ENCODE measurements around the gene LBH. TPM values are rescaled to one million over a fixed set of nuclear protein-coding genes. Genes with fewer than 3 reads are reported as not detected.

Gene LBH
- total RNA-seq, 4 donors from 2014 or later, result 104 to 206 (median 126) TPM

DNA sequence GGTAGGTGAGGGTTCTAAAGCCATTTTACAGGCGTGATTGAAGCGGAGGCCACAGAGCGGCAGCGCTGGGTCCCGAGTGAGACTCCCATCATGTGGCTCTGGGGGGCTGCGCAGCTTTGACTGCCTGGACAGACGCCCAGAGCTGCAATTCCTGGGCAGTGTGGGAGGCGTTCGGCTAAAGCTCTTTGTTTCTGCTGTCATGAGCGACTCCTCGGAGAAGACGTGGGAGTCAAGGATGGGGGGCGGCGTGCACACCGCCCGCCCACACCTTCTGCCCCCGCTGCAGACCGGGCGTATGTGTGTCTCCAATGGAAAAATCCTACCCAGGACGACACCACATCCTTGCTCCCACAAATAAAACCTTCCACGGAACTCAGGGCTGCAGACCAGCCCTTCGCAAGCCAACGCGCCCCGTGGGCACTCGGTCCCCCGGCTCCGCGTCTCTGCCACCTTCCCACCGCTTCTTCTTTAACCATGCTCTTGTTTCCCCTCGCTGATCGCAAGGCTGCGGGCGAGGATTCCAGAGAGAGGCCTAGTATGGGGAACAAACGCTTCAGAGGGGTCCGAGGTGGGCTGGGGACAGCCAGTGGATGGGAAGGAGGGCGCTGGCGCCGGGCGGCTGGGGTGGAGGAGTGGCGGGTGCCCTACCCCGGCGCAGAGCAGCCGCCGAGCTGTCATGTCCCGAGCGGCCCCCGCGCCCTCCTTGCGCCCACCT, 680 bp upstream of the LBH start:
- Histone ChIP-seq H3K36me3 (peaks cover 0 to 11% of the 10 kb centered on the region in 2 donors), H3K4me1 (peaks cover 35 to 44% of the 10 kb centered on the region in 2 donors), H3K27ac (peak overlapping the region; percentile 87 to 99 (median 96)), H3K27me3 (no peaks in the 10 kb centered on the region), H3K9me3 (no peaks in the 10 kb centered on the region), H3K4me3 (replicated peaks in 1 of 3) (peak overlapping the region; percentile 13 to 89 (median 86))
- intact Hi-C loops (cut with DNase I), result loop anchor here (10.0 kb wide), 1 partner anchor 114 kb away; no protein-coding TSS in a partner anchor
- 7 to 12% methylated on average over 36 to 39 of the region's 50 CpGs for WGBS, 2 donors
- TF ChIP-seq, protein P1, sequence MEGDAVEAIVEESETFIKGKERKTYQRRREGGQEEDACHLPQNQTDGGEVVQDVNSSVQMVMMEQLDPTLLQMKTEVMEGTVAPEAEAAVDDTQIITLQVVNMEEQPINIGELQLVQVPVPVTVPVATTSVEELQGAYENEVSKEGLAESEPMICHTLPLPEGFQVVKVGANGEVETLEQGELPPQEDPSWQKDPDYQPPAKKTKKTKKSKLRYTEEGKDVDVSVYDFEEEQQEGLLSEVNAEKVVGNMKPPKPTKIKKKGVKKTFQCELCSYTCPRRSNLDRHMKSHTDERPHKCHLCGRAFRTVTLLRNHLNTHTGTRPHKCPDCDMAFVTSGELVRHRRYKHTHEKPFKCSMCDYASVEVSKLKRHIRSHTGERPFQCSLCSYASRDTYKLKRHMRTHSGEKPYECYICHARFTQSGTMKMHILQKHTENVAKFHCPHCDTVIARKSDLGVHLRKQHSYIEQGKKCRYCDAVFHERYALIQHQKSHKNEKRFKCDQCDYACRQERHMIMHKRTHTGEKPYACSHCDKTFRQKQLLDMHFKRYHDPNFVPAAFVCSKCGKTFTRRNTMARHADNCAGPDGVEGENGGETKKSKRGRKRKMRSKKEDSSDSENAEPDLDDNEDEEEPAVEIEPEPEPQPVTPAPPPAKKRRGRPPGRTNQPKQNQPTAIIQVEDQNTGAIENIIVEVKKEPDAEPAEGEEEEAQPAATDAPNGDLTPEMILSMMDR (IDR thresholded peaks at IDR 0.05), result peak in 1 of 6 experiments; percentile 6
- no peak for TF ChIP-seq POLR2A (IDR thresholded peaks at IDR 0.05)
- DNase-seq, result peak; percentile 40 to 45

- intact Hi-C loops (cut with DNase I), result loop anchor here (10.0 kb wide), 1 partner anchor 113 kb away; no protein-coding TSS in a partner anchor
- H3K36me3 ChIP-seq, result peaks cover 4 to 16% of the 10 kb centered on the region in 2 donors
- H3K4me1 ChIP-seq, result peaks cover 30 to 44% of the 10 kb centered on the region in 2 donors
- peak overlapping the region; percentile 80 to 95 (median 89) for H3K4me3 ChIP-seq (replicated peaks in 1 of 3)
- H3K27ac ChIP-seq, result peak overlapping the region; percentile 96 to 99 (median 97)
- H3K27me3 ChIP-seq, result no peaks in the 10 kb centered on the region
- TF ChIP-seq, protein P1 (IDR thresholded peaks at IDR 0.05), result no peak
- TF ChIP-seq POLR2A (IDR thresholded peaks at IDR 0.05), result peak in 1 of 2 donors; percentile 80
- 1% methylated on average over 18 to 27 of the region's 70 CpGs for WGBS, 2 donors
- no peaks in the 10 kb centered on the region for H3K9me3 ChIP-seq
- peak; percentile 62 to 70 for DNase-seq
These were observed 864 bp downstream of the LBH start for GRCh38 chr2:30231996-30232800.

DNA sequence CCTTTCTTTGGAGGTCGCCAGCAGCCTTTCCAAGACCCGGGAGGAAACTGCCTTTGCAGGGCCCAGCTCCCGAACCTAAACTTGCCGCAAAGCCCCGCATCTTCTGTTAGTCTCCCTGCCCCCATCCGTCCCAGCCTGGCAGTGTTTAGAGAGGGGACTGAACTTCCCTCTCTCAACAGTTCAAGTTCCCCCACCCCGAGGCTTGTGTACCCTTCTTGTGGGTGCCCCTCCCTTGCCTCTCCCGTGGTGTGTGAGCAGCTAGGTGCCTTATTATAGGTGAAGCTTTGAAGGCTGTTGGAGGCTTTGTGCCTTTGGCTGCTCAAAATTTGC, 1.4 kb downstream of the LBH start:
- H3K27me3 ChIP-seq, result no peaks in the 10 kb centered on the region
- peaks cover 4 to 16% of the 10 kb centered on the region in 2 donors for H3K36me3 ChIP-seq
- H3K4me3 ChIP-seq (replicated peaks in 1 of 3), result peak overlapping the region; percentile 80 to 95 (median 89)
- intact Hi-C loops (cut with DNase I), result loop anchor here (10.0 kb wide), 1 partner anchor 112 kb away; no protein-coding TSS in a partner anchor
- peaks cover 35 to 48% of the 10 kb centered on the region in 2 donors for H3K4me1 ChIP-seq
- no peaks in the 10 kb centered on the region for H3K9me3 ChIP-seq
- peak; percentile 49 to 52 for DNase-seq
- H3K27ac ChIP-seq, result peak overlapping the region; percentile 96 to 99 (median 97)
- TF ChIP-seq, protein P1 (IDR thresholded peaks at IDR 0.05), result no peak
- no peak for TF ChIP-seq POLR2A (IDR thresholded peaks at IDR 0.05)
- 0% methylated on average over 3 to 8 of the region's 8 CpGs for WGBS, 2 donors

GRCh38 chr2:30233271-30234009, 2.1 kb downstream of the LBH start:
- peaks cover 4 to 22% of the 10 kb centered on the region in 2 donors for H3K36me3 ChIP-seq
- peak overlapping the region; percentile 96 to 99 (median 97) for H3K27ac ChIP-seq
- no peaks in the 10 kb centered on the region for H3K9me3 ChIP-seq
- H3K27me3 ChIP-seq, result no peaks in the 10 kb centered on the region
- intact Hi-C loops (cut with DNase I), result loop anchor here (10.0 kb wide), 1 partner anchor 111 kb away; no protein-coding TSS in a partner anchor
- peak overlapping the region; percentile 80 to 95 (median 89) for H3K4me3 ChIP-seq (replicated peaks in 1 of 3)
- no peak for DNase-seq
- H3K4me1 ChIP-seq, result peaks cover 36 to 55% of the 10 kb centered on the region in 2 donors
- no peak for TF ChIP-seq POLR2A (IDR thresholded peaks at IDR 0.05)
- TF ChIP-seq, protein P1 (IDR thresholded peaks at IDR 0.05), result peak in 1 of 6 experiments; percentile 15
- WGBS, 2 donors, result 48 to 52% methylated on average over 4 of the region's 4 CpGs

All from thyroid gland (tissue), 4 donors.